ENCODE results near the gene UBE3B.

The UBE3B gene

DNA sequence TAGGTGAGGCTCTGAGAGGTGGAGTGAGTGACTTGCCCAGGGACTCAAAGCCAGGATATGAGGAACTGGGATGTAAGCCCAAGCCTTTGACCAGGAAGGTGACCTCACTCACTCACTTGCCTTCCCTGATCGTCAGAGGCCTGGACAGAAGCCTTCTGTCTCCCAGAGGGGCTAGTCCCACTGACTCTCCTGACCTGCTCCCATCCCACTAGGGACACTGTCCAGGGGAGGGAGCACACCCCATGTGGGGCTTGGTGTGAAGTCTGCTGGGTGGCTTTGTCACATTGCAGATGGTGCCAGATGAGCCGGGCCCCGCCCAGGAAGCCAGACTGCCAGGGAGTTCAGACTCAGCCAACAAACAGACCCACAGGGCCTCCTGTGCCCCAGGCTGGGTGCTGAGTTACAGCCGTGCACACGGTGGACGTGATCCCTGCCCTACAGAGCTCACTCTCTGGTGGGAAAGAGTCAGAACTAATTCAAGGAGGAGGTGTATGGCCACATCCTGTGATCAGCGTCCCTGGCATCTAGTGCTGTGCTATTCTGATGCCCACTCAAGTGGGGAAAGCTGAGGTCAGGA, 67.6 kb downstream of the UBE3B start:
- Histone ChIP-seq H3K4me1 (ENCODE audit: control insufficient read depth, insufficient read depth, low read length) (no peaks in the 10 kb centered on the region), H3K9ac (ENCODE audit: low read depth, low read length) (no peak overlapping the region), H3K36me3 (ENCODE audit: control insufficient read depth, insufficient read depth, low read length) (no peaks in the 10 kb centered on the region), H3K9me3 (ENCODE audit: control insufficient read depth, insufficient read depth, low read length) (no peaks in the 10 kb centered on the region), H3K27ac (ENCODE audit: low read depth, low read length) (no peak overlapping the region), H3K27me3 (ENCODE audit: control insufficient read depth, insufficient read depth, low read length) (no peaks in the 10 kb centered on the region), H3K4me3 (ENCODE audit: low read depth, low read length) (no peak overlapping the region)

DNA sequence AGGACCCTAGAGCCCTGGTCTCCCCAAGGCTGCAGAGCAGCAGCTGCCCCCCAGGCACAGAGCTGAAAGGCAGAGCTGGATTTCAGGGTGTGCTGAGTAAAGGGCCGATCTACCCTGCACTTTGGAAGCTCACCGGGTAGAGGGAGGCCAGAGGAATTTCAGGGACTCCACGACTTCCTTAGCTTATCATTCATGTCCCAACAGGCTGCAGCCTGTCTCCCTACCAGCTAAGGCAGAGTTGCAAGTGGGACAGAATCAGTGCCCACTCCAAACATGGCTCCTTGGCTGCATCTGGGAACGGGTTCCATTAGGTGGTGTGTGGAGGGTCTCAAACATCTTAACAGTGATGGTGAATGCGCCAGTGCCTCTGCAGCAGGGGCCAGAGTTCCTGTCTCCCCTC, 68.4 kb downstream of the UBE3B start:
- H3K9ac ChIP-seq (ENCODE audit: low read depth, low read length) = no peak overlapping the region
- H3K4me1 ChIP-seq (ENCODE audit: control insufficient read depth, insufficient read depth, low read length) = no peaks in the 10 kb centered on the region
- no peaks in the 10 kb centered on the region for H3K27me3 ChIP-seq (ENCODE audit: control insufficient read depth, insufficient read depth, low read length)
- no peak overlapping the region for H3K4me3 ChIP-seq (ENCODE audit: low read depth, low read length)
- no peaks in the 10 kb centered on the region for H3K9me3 ChIP-seq (ENCODE audit: control insufficient read depth, insufficient read depth, low read length)
- H3K36me3 ChIP-seq (ENCODE audit: control insufficient read depth, insufficient read depth, low read length) = no peaks in the 10 kb centered on the region
- H3K27ac ChIP-seq (ENCODE audit: low read depth, low read length) = no peak overlapping the region

DNA sequence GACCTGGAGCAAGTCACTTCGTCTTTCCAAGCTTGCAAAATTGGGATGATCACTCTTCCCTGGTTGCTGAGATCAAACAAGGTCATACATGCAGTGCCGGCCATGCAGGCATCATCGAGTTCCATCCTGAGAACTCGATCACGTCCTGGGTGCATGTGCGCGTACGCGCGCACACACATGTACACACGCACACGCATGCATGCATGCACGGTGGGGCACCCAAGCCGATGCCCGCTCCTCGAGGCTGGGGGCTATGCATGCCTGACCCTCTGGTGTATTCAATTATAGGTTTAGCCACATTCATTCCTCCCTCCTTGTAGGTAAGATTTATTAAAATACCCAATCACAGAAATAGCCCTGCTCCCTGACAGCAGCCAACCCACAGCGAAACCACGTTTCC, 69.9 kb downstream of the UBE3B start:
- no peak overlapping the region for H3K27ac ChIP-seq (ENCODE audit: low read depth, low read length)
- H3K4me3 ChIP-seq (ENCODE audit: low read depth, low read length) = no peak overlapping the region
- H3K4me1 ChIP-seq (ENCODE audit: control insufficient read depth, insufficient read depth, low read length) = no peaks in the 10 kb centered on the region
- no peak overlapping the region for H3K9ac ChIP-seq (ENCODE audit: low read depth, low read length)
- no peaks in the 10 kb centered on the region for H3K27me3 ChIP-seq (ENCODE audit: control insufficient read depth, insufficient read depth, low read length)
- no peaks in the 10 kb centered on the region for H3K36me3 ChIP-seq (ENCODE audit: control insufficient read depth, insufficient read depth, low read length)
- no peaks in the 10 kb centered on the region for H3K9me3 ChIP-seq (ENCODE audit: control insufficient read depth, insufficient read depth, low read length)

DNA sequence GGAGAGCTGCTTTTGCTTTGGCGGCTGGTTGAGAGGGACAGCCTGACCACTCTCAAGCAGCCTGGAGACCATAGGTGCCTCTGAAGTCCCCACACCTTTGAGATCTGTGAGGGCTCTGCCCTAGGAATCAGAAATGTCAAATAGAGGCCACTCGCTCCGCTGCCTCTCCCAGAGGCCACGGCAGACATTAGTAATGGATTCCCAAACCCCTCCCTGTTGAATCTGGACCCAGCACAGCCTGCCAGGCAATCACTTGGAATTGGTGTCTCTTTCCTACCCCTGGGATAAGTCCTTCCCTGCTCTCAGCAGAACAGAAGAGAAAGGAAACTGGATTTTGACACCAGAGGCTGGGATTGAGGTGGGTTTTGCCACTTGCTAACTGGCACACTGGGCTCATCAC, 70.8 kb downstream of the UBE3B start:
- Histone ChIP-seq H3K27me3 (ENCODE audit: control insufficient read depth, insufficient read depth, low read length) (no peaks in the 10 kb centered on the region), H3K4me3 (ENCODE audit: low read depth, low read length) (no peak overlapping the region), H3K9me3 (ENCODE audit: control insufficient read depth, insufficient read depth, low read length) (no peaks in the 10 kb centered on the region), H3K9ac (ENCODE audit: low read depth, low read length) (no peak overlapping the region), H3K4me1 (ENCODE audit: control insufficient read depth, insufficient read depth, low read length) (no peaks in the 10 kb centered on the region), H3K36me3 (ENCODE audit: control insufficient read depth, insufficient read depth, low read length) (no peaks in the 10 kb centered on the region), H3K27ac (ENCODE audit: low read depth, low read length) (no peak overlapping the region)

DNA sequence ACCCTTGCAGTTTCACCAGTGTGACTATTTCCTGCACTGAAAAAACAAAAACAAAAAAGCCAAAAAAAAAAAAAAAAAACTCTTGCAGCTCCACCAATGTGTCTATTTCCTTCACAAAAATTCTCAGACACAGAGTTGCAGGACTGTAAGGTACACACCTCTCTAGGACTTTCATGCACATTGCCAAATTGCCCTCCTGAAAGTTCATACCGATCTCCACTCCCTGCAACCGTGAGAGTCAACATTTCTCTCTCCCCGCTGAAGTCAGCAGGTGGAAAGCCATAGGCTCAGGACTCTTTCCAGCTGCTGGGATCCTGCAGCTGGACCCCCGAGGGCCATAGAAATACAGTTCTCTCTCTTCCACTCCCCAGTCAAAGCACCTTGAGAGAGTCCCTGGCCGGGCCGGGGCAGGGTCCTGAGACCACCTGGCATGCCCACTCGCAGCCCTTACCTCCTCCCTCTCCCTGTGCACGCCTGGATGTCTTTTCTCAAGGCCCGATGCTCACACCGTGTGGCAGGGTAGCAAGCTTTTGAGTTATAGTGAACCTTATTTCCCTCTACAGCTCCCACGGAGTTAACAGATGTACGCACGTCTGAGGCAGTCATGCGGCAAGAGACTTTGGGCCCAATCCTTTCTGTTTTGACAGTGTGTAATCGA, 72.3 kb downstream of the UBE3B start:
- Histone ChIP-seq H3K36me3 (ENCODE audit: control insufficient read depth, insufficient read depth, low read length) (no peaks in the 10 kb centered on the region), H3K4me3 (ENCODE audit: low read depth, low read length) (no peak overlapping the region), H3K9ac (ENCODE audit: low read depth, low read length) (no peak overlapping the region), H3K9me3 (ENCODE audit: control insufficient read depth, insufficient read depth, low read length) (no peaks in the 10 kb centered on the region), H3K27me3 (ENCODE audit: control insufficient read depth, insufficient read depth, low read length) (no peaks in the 10 kb centered on the region), H3K27ac (ENCODE audit: low read depth, low read length) (no peak overlapping the region), H3K4me1 (ENCODE audit: control insufficient read depth, insufficient read depth, low read length) (no peaks in the 10 kb centered on the region)

DNA sequence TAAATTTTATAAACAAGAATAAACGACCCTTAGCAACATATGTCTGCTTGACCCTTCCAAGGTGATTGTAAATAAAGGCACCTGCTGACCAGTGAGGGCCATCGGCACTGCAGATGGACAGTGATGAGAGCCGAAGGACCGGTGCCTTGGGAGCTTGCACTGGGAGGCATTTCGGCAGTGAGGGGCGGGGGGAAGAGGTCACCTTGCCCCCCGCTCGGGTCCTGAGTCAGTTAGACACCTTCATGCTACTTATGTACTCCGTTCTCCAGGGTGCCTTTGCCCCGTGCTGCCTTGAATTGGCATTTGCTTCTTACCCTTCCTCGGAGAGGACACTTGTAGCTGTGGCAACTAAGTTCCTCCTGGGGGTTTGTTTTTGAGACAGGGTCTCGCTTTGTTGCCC, 72.8 kb downstream of the UBE3B start:
- Histone ChIP-seq H3K27ac (ENCODE audit: low read depth, low read length) (no peak overlapping the region), H3K9me3 (ENCODE audit: control insufficient read depth, insufficient read depth, low read length) (no peaks in the 10 kb centered on the region), H3K4me1 (ENCODE audit: control insufficient read depth, insufficient read depth, low read length) (no peaks in the 10 kb centered on the region), H3K27me3 (ENCODE audit: control insufficient read depth, insufficient read depth, low read length) (no peaks in the 10 kb centered on the region), H3K9ac (ENCODE audit: low read depth, low read length) (no peak overlapping the region), H3K4me3 (ENCODE audit: low read depth, low read length) (no peak overlapping the region), H3K36me3 (ENCODE audit: control insufficient read depth, insufficient read depth, low read length) (no peaks in the 10 kb centered on the region)

DNA sequence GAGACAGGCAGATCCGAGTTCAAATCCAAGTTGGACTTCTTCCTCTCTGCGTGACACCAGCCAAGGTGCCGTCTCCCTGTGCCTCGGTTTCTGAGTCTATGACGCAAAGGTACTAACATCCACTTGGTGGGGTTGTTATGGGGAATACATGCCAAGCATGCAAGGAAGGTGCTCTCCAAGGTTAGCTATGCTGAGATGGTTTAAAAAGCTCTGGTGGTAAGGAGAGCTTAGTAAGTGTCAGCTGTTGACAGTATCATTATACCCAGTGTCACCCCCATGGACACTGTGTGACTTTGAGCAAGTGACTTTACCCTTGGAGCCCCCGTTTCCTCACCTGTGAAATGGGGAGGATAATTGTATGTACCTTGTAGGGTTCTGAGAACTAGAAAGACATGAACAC, 73.7 kb downstream of the UBE3B start:
- Histone ChIP-seq H3K27me3 (ENCODE audit: control insufficient read depth, insufficient read depth, low read length) (no peaks in the 10 kb centered on the region), H3K36me3 (ENCODE audit: control insufficient read depth, insufficient read depth, low read length) (no peaks in the 10 kb centered on the region), H3K9me3 (ENCODE audit: control insufficient read depth, insufficient read depth, low read length) (no peaks in the 10 kb centered on the region), H3K4me1 (ENCODE audit: control insufficient read depth, insufficient read depth, low read length) (no peaks in the 10 kb centered on the region), H3K9ac (ENCODE audit: low read depth, low read length) (no peak overlapping the region), H3K27ac (ENCODE audit: low read depth, low read length) (no peak overlapping the region), H3K4me3 (ENCODE audit: low read depth, low read length) (no peak overlapping the region)

DNA sequence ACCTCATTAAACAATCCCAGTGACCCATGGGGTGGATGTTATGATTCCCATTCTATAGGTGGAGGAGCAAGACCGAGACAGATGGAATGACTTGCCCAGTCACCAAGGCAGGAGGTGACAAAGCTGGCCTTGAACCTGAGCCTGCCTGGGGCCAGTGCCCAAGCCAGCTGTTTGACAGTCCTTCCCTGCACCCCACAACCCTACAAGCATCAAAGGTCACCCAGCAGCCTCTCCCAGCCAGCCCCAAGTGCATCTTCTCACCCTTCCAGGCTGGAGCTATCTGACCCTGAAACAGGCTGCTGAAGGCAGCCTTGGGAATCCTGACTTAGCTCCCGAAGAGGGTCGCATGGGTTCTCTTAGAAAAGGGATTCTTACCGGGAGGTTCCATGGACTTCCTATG, 75.5 kb downstream of the UBE3B start:
- no peaks in the 10 kb centered on the region for H3K36me3 ChIP-seq (ENCODE audit: control insufficient read depth, insufficient read depth, low read length)
- H3K4me1 ChIP-seq (ENCODE audit: control insufficient read depth, insufficient read depth, low read length) = no peaks in the 10 kb centered on the region
- no peak overlapping the region for H3K4me3 ChIP-seq (ENCODE audit: low read depth, low read length)
- no peak overlapping the region for H3K9ac ChIP-seq (ENCODE audit: low read depth, low read length)
- H3K9me3 ChIP-seq (ENCODE audit: control insufficient read depth, insufficient read depth, low read length) = no peaks in the 10 kb centered on the region
- no peak overlapping the region for H3K27ac ChIP-seq (ENCODE audit: low read depth, low read length)
- no peaks in the 10 kb centered on the region for H3K27me3 ChIP-seq (ENCODE audit: control insufficient read depth, insufficient read depth, low read length)

DNA sequence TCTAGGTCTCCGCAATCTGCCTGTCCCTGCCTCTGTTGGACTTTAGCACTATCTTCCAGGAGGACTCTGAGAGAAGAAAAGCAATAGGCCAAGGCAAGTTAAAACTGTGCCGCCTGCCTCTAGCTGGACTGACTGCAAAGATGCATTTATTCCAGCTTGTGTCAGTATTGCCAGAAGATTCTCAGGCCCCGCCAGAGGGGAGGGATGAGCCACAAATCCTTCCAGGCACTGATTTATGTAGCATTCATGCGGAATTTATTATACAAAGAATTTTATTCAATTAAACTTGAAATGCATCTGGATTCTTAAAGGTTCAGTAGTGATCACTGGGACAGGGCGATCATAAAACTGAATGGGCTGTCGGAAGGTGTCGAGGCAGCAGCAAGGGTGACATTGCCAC, 76.0 kb downstream of the UBE3B start:
- Histone ChIP-seq H3K27ac (ENCODE audit: low read depth, low read length) (no peak overlapping the region), H3K9ac (ENCODE audit: low read depth, low read length) (no peak overlapping the region), H3K27me3 (ENCODE audit: control insufficient read depth, insufficient read depth, low read length) (no peaks in the 10 kb centered on the region), H3K4me3 (ENCODE audit: low read depth, low read length) (no peak overlapping the region), H3K9me3 (ENCODE audit: control insufficient read depth, insufficient read depth, low read length) (no peaks in the 10 kb centered on the region), H3K36me3 (ENCODE audit: control insufficient read depth, insufficient read depth, low read length) (no peaks in the 10 kb centered on the region), H3K4me1 (ENCODE audit: control insufficient read depth, insufficient read depth, low read length) (no peaks in the 10 kb centered on the region)

DNA sequence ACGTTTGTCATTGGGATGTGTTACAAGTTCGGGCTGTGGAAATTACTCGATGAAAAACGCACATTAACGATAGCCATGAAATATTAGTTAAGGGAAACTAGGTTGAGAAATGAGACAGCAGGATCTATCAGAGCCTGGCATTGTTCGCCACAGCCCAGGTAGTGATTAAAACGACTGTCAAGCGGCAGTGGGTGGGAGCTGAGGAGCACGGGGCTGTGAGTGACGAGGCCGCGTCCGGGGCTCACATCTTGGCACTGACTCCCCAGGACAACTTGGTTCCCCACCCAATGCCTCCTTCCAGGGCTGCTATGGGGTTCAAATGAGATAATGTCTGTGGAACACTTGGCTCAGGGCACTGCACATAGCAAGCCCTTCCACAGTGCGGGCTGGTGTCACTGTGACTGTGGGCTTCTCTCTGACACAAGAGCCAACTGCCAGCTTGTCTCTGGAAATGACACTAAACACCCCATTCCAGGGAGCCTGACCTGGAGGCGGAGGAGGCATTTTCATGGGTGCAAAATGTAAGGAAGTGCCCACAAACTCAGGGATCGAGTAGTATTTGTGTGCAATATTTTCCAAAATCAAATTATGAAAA, 76.6 kb downstream of the UBE3B start:
- no peak overlapping the region for H3K27ac ChIP-seq (ENCODE audit: low read depth, low read length)
- no peaks in the 10 kb centered on the region for H3K4me1 ChIP-seq (ENCODE audit: control insufficient read depth, insufficient read depth, low read length)
- H3K9ac ChIP-seq (ENCODE audit: low read depth, low read length) = no peak overlapping the region
- no peaks in the 10 kb centered on the region for H3K27me3 ChIP-seq (ENCODE audit: control insufficient read depth, insufficient read depth, low read length)
- no peaks in the 10 kb centered on the region for H3K9me3 ChIP-seq (ENCODE audit: control insufficient read depth, insufficient read depth, low read length)
- no peaks in the 10 kb centered on the region for H3K36me3 ChIP-seq (ENCODE audit: control insufficient read depth, insufficient read depth, low read length)
- no peak overlapping the region for H3K4me3 ChIP-seq (ENCODE audit: low read depth, low read length)

DNA sequence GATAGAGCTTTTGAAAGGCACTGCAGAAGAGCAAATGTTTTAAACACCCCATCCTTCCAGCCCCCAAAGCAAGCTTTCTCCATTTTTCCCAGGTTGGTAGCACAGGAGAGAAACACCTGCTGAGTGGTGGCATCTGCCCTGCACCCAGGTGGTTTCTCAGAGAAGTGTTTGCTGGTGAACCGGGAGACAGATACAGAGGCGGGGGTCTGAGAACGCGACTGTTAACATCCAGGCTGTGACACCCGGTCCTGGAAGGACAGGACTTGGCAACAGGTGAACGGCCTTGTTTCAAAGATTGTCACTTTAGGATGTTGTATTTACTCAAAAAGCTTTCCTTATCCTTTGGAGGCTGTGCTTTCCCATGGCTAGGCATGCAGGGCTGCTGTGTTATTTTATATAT, 77.3 kb downstream of the UBE3B start:
- no peaks in the 10 kb centered on the region for H3K9me3 ChIP-seq (ENCODE audit: control insufficient read depth, insufficient read depth, low read length)
- H3K27me3 ChIP-seq (ENCODE audit: control insufficient read depth, insufficient read depth, low read length) = no peaks in the 10 kb centered on the region
- H3K4me3 ChIP-seq (ENCODE audit: low read depth, low read length) = no peak overlapping the region
- no peak overlapping the region for H3K27ac ChIP-seq (ENCODE audit: low read depth, low read length)
- H3K4me1 ChIP-seq (ENCODE audit: control insufficient read depth, insufficient read depth, low read length) = no peaks in the 10 kb centered on the region
- no peak overlapping the region for H3K9ac ChIP-seq (ENCODE audit: low read depth, low read length)
- no peaks in the 10 kb centered on the region for H3K36me3 ChIP-seq (ENCODE audit: control insufficient read depth, insufficient read depth, low read length)

Measured in HUES48 (cell line).